K562 (cell line): ENCODE results near the gene RMP24.

ENCODE experiments used
- ATAC-seq: fragments of 200-7000 bp; cut with Tn5 transposase; 3 replicates; pipeline ENCODE4 v1.9.1; 2020; ENCODE audit warnings: moderate library complexity
- BruUV-seq: library from RNA; stranded (reverse); fragments of 400-500 nt; replicated peaks from 2 replicates; lab custom pipeline; 2021; lab: Mats Ljungman, UMichigan
- CTCF ChIA-PET: fragments of 300-600 bp; formaldehyde crosslinking; extraction: SDS; loops from one replicate; lab custom pipeline; 2021; ENCODE audit warnings: low intra/inter-chr PET ratio; lab: Yijun Ruan, JAX
- POLR2A ChIA-PET: fragments of 300-600, 350-650 bp; sonication (Branson Sonifier 250); formaldehyde crosslinking; extraction: SDS; loops from one replicate; lab custom pipeline; 2021; ENCODE audit warnings: antibody characterized with exemption, inconsistent platforms; lab: Yijun Ruan, JAX
- DNase-seq, 4 experiments: peaks; one replicate each; pipeline versions ENCODE4 v3.0.0 to v3.0.0-alpha.2; 2011 to 2018; ENCODE audit warnings: low spot score in 3 of 4, mixed read lengths in 3 of 4; ENCODE audit errors: extremely low read depth in 1 of 4
- FAIRE-seq: peaks from 2 replicates; lab custom pipeline; 2011; peaks lifted over from hg19 to GRCh38; lab: Jason Lieb, UNC
- H2AFZ ChIP-seq: 2 replicates; pipeline ENCODE4 v1.6.0; 2011; ENCODE audit warnings: low read depth, low read length, control low read depth, inconsistent platforms
- H3K27ac ChIP-seq: fragments of 200-600 bp; 3 replicates; pipeline ENCODE4 v1.8.0; 2011; ENCODE audit warnings: low read depth, mild to moderate bottlenecking, control low read depth, inconsistent platforms, low read length, moderate library complexity, mixed read lengths; ENCODE audit errors: extremely low read depth
- H3K27me3 ChIP-seq, 2 experiments: fragments of 300-600 bp in 1 of 2; 2 replicates in 1 of 2; 3 replicates in 1 of 2; pipeline versions ENCODE4 v1.6.0 to v1.8.0; 2011; ENCODE audit warnings: inconsistent platforms in 2 of 2, low read length in 2 of 2, mild to moderate bottlenecking in 1 of 2, mixed read lengths in 1 of 2, moderate library complexity in 1 of 2; ENCODE audit not compliant: control insufficient read depth in 2 of 2, insufficient read depth in 2 of 2
- H3K36me3 ChIP-seq: fragments of 300-600 bp; 3 replicates; pipeline ENCODE4 v1.8.0; 2011; ENCODE audit warnings: mild to moderate bottlenecking, low read length, inconsistent platforms; ENCODE audit not compliant: control insufficient read depth, insufficient read depth
- H3K4me1 ChIP-seq, 2 experiments: fragments of 200-600 bp in 1 of 2; replicated peaks in 1 of 2; 2 replicates in 1 of 2; 3 replicates in 1 of 2; pipeline versions ENCODE4 v1.5.1 to v1.8.0; 2011; ENCODE audit warnings: inconsistent platforms in 2 of 2, low read length in 2 of 2, mild to moderate bottlenecking in 1 of 2, mixed read lengths in 1 of 2, moderate library complexity in 1 of 2; ENCODE audit not compliant: control insufficient read depth in 2 of 2, insufficient read depth in 2 of 2
- H3K4me2 ChIP-seq: 2 replicates; pipeline ENCODE4 v1.6.1; 2011; ENCODE audit warnings: low read length, control low read depth, inconsistent platforms, mixed read lengths; ENCODE audit not compliant: insufficient read depth
- H3K4me3 ChIP-seq: fragments of 200-600 bp; sonication (generic), shearing (Covaris generic); 2 replicates; pipeline ENCODE4 v1.5.1; 2016; ENCODE audit warnings: control low read depth, inconsistent platforms
- H3K79me2 ChIP-seq: fragments of 200-600 bp; 3 replicates; pipeline ENCODE4 v1.8.0; 2011; ENCODE audit warnings: low read length, inconsistent platforms; ENCODE audit not compliant: control insufficient read depth, insufficient read depth
- H3K9ac ChIP-seq, 2 experiments: 2 replicates each; pipeline versions ENCODE4 v1.6.0 to v1.6.1; 2011; ENCODE audit warnings: low read depth in 2 of 2, low read length in 2 of 2, control low read depth in 1 of 2, inconsistent platforms in 1 of 2, mild to moderate bottlenecking in 1 of 2, mixed read lengths in 1 of 2; ENCODE audit not compliant: insufficient read depth in 1 of 2
- H3K9me1 ChIP-seq: one replicate; pipeline ENCODE4 v1.6.0; 2011; ENCODE audit warnings: inconsistent platforms, mild to moderate bottlenecking, low read length, moderate library complexity; ENCODE audit not compliant: control insufficient read depth, insufficient read depth
- H3K9me3 ChIP-seq: replicated peaks from 2 replicates; pipeline ENCODE4 v1.5.1; 2011; ENCODE audit warnings: low read depth, low read length, inconsistent platforms; ENCODE audit not compliant: control insufficient read depth, insufficient read depth
- H4K20me1 ChIP-seq: replicated peaks from 2 replicates; pipeline ENCODE4 v1.6.1; 2011; ENCODE audit warnings: low read length, inconsistent platforms, mixed read lengths; ENCODE audit not compliant: control insufficient read depth, insufficient read depth
- CREB1 ChIP-seq, 2 experiments: sonication (generic) in 1 of 2; formaldehyde crosslinking in 1 of 2; IDR thresholded peaks; 2 replicates each; pipeline versions ENCODE4 v1.6.1 to v1.8.0; 2012 to 2022; ENCODE audit warnings: inconsistent platforms in 1 of 2, mild to moderate bottlenecking in 1 of 2, missing genetic modification reagents in 1 of 2, moderate library complexity in 1 of 2
- CREB3 ChIP-seq: fragments of 450-650 bp; conservative IDR thresholded peaks from 2 replicates; pipeline ENCODE4 v1.6.1; 2016; ENCODE audit warnings: missing genetic modification characterization, low read depth, mild to moderate bottlenecking, missing compliant biosample characterization, moderate library complexity
- DACH1 ChIP-seq: fragments of 450-650 bp; IDR thresholded peaks from 2 replicates; pipeline ENCODE4 v1.6.1; 2018; ENCODE audit not compliant: partially characterized antibody
- DPF2 ChIP-seq: fragments of 450-650 bp; IDR thresholded peaks from 2 replicates; pipeline ENCODE4 v1.6.1; 2016
- KLF1 ChIP-seq: fragments of 450-650 bp; IDR thresholded peaks from 2 replicates; pipeline ENCODE4 v1.6.1; 2016; ENCODE audit warnings: missing genetic modification characterization, missing compliant biosample characterization
- NR4A1 ChIP-seq, 2 experiments: fragments of 250-450 bp in 1 of 2; fragments of 450-650 bp in 1 of 2; sonication (Bioruptor Pico) in 1 of 2; IDR thresholded peaks; 2 replicates each; pipeline versions ENCODE4 v1.4.0 to v1.6.1; 2016 to 2020; ENCODE audit warnings: mild to moderate bottlenecking in 2 of 2, missing compliant biosample characterization in 1 of 2, missing genetic modification characterization in 1 of 2, moderate library complexity in 1 of 2
- SRSF7 ChIP-seq: fragments of 200-400 bp; formaldehyde crosslinking; optimal IDR thresholded peaks from 2 replicates; pipeline ENCODE3; 2017; ENCODE audit warnings: mild to moderate bottlenecking, low read depth, low read length
- STAT5B ChIP-seq: fragments of 250-450 bp; sonication (Bioruptor Pico); IDR thresholded peaks from 2 replicates; pipeline ENCODE4 v1.8.0; 2021; ENCODE audit warnings: mild to moderate bottlenecking, inconsistent platforms
- TCF7 ChIP-seq: sonication (generic); IDR thresholded peaks from 2 replicates; pipeline ENCODE4 v1.6.1; 2016; ENCODE audit warnings: antibody characterized with exemption, borderline replicate concordance
- WGBS: fragments of 100-300 bp; shearing (Covaris generic); methylation state at CpG from one replicate; pipeline ENCODE4 v1.1.6; 2016; ENCODE audit warnings: low coverage, mixed read lengths; ENCODE audit not compliant: insufficient coverage; ENCODE audit errors: missing lambda C conversion rate; 5-methylcytosine and 5-hydroxymethylcytosine counted together
- in situ Hi-C: fragments of 300-500 bp; cut with MboI; formaldehyde crosslinking; loops from 4 replicates; pipeline ENCODE4 v1.15.0; 2018; ENCODE audit warnings: inconsistent platforms, mixed read lengths
- intact Hi-C: fragments of 100-400 bp; cut with micrococcal nuclease; formaldehyde crosslinking; loops from 2 replicates; pipeline ENCODE4 v1.14.2; 2022
- TF ChIP-seq, protein P1 (sequence below), 2 experiments: fragments of 450-650 bp; formaldehyde crosslinking in 1 of 2; IDR thresholded peaks; 2 replicates each; pipeline versions ENCODE4 v1.4.0 to v1.6.1; 2014 to 2020; ENCODE audit warnings: mild to moderate bottlenecking in 2 of 2, borderline replicate concordance in 1 of 2, low read depth in 1 of 2
- TF ChIP-seq, protein P2 (sequence below): fragments of 450-650 bp; IDR thresholded peaks from 2 replicates; pipeline ENCODE4 v1.7.0; 2016; ENCODE audit warnings: borderline replicate concordance

RMP24 gene

DNA sequence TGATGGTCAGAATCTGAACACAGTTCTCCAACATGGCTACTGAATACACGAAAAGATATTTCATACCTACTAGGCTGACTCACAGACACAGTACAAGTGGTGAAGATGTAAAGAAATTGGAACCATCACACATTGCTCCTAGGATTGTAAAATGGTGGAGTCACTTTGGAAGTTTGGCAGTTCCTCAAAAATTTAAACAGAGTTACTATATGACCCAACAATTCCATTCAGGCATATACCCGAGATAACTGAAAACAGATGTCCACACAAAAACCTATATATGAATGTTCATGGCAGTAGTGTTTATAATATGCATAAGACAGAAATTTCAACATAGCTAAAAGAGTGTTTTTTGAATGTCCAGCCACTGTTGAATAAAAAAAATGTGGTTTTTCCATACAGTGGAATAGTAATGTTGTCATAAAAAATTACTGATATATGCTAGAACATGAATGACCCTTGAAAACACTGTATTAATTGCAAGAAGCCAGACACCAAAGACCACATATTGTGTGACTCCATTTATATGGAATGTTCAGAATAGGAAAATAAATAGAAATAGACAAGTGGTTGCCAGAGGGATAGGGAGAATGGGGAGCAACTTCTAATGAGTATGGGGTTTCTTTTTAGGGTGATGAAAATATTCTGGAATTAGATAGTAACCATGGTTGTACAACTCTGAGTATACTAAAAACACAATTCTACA lies 10.1 kb downstream of the RMP24 start:
- DNase-seq: no peak
- Histone ChIP-seq H3K79me2 (no peaks in the 10 kb centered on the region), H3K36me3 (peaks cover 38% of the 10 kb centered on the region), H3K9me1 (no peaks in the 10 kb centered on the region), H3K4me1 (no peaks in the 10 kb centered on the region), H3K27me3 (no peaks in the 10 kb centered on the region), H3K27ac (no peak overlapping the region), H2AFZ (no peak overlapping the region), H3K9me3 (no peaks in the 10 kb centered on the region), H4K20me1 (no peaks in the 10 kb centered on the region), H3K4me3 (no peak overlapping the region), H3K4me2 (no peak overlapping the region), H3K9ac (no peak overlapping the region)
- WGBS: 68% methylated on average over 2 of the region's 2 CpGs
- intact Hi-C loops: no loop called here
- in situ Hi-C loops: no loop called here
- ATAC-seq: no peak
- no peak for FAIRE-seq
- ChIA-PET POLR2A (no interaction called here), CTCF (no interaction called here)
- no TSS peak for BruUV-seq
- TF ChIP-seq DPF2 (no peak), CREB3 (no peak), CREB1 (IDR thresholded peaks at IDR 0.05) (no peak), CREB1 (CRISPR knock-in tag; IDR thresholded peaks at IDR 0.05) (no peak), NR4A1 (CRISPR knock-in tag; IDR thresholded peaks at IDR 0.05) (no peak), NR4A1 (tag; IDR thresholded peaks at IDR 0.05) (no peak), TCF7 (no peak), SRSF7 (no peak), KLF1 (no peak), STAT5B (CRISPR knock-in tag) (no peak), DACH1 (no peak)
- TF ChIP-seq, protein P1, sequence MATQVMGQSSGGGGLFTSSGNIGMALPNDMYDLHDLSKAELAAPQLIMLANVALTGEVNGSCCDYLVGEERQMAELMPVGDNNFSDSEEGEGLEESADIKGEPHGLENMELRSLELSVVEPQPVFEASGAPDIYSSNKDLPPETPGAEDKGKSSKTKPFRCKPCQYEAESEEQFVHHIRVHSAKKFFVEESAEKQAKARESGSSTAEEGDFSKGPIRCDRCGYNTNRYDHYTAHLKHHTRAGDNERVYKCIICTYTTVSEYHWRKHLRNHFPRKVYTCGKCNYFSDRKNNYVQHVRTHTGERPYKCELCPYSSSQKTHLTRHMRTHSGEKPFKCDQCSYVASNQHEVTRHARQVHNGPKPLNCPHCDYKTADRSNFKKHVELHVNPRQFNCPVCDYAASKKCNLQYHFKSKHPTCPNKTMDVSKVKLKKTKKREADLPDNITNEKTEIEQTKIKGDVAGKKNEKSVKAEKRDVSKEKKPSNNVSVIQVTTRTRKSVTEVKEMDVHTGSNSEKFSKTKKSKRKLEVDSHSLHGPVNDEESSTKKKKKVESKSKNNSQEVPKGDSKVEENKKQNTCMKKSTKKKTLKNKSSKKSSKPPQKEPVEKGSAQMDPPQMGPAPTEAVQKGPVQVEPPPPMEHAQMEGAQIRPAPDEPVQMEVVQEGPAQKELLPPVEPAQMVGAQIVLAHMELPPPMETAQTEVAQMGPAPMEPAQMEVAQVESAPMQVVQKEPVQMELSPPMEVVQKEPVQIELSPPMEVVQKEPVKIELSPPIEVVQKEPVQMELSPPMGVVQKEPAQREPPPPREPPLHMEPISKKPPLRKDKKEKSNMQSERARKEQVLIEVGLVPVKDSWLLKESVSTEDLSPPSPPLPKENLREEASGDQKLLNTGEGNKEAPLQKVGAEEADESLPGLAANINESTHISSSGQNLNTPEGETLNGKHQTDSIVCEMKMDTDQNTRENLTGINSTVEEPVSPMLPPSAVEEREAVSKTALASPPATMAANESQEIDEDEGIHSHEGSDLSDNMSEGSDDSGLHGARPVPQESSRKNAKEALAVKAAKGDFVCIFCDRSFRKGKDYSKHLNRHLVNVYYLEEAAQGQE (IDR thresholded peaks at IDR 0.05; ENCODE audit: borderline replicate concordance): no peak
- TF ChIP-seq, protein P1 (CRISPR knock-in tag; IDR thresholded peaks at IDR 0.05; ENCODE audit: low read depth): no peak
- TF ChIP-seq, protein P2, sequence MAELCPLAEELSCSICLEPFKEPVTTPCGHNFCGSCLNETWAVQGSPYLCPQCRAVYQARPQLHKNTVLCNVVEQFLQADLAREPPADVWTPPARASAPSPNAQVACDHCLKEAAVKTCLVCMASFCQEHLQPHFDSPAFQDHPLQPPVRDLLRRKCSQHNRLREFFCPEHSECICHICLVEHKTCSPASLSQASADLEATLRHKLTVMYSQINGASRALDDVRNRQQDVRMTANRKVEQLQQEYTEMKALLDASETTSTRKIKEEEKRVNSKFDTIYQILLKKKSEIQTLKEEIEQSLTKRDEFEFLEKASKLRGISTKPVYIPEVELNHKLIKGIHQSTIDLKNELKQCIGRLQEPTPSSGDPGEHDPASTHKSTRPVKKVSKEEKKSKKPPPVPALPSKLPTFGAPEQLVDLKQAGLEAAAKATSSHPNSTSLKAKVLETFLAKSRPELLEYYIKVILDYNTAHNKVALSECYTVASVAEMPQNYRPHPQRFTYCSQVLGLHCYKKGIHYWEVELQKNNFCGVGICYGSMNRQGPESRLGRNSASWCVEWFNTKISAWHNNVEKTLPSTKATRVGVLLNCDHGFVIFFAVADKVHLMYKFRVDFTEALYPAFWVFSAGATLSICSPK: no peak
